Naive thymus-derived CD8-positive, alpha-beta T cell (primary cell): ENCODE data around the gene RAB28. TPM values are rescaled to one million over a fixed set of nuclear protein-coding genes. Genes with fewer than 3 reads are reported as not detected.

Experiments
- ATAC-seq, 2 donors: fragments of 150-1000 bp; cut with Tn5 transposase in 1 of 2; sonication (Bioruptor Pico), chemical (Tn5 transposase) in 1 of 2; 1 replicate in 1 of 2; 2 replicates in 1 of 2; pipeline ENCODE4 v1.10.0; 2021; ENCODE audit warnings: mild to moderate bottlenecking in 2 of 2, moderate library complexity in 2 of 2
- POLR2A ChIA-PET: fragments of 350-600 bp; sonication (Branson Sonifier 250); formaldehyde crosslinking; loops from one replicate; lab custom pipeline; 2021; ENCODE audit warnings: antibody characterized with exemption; lab: Charles Lee
- DNase-seq, 10 donors: peaks; one replicate each; pipeline versions ENCODE4 v3.0.0 to v3.0.0-alpha.2; 2020 to 2022
- H3K27ac Mint-ChIP-seq, 10 donors: one replicate each; pipeline ENCODE4 v1.8.0; 2020 to 2022; ENCODE audit warnings: mild to moderate bottlenecking in 10 of 10, mixed read lengths in 10 of 10, moderate library complexity in 4 of 10, inconsistent platforms in 1 of 10
- H3K27me3 Mint-ChIP-seq, 5 donors: one replicate each; pipeline ENCODE4 v1.8.0; 2021 to 2022; ENCODE audit warnings: mixed read lengths in 5 of 5
- H3K36me3 Mint-ChIP-seq, 3 donors: one replicate each; pipeline ENCODE4 v1.8.0; 2020 to 2022; ENCODE audit warnings: mixed read lengths in 3 of 3, mild to moderate bottlenecking in 2 of 3, inconsistent platforms in 1 of 3
- H3K4me1 Mint-ChIP-seq, 4 donors: one replicate each; pipeline ENCODE4 v1.8.0; 2021 to 2022; ENCODE audit warnings: mixed read lengths in 4 of 4
- H3K4me3 Mint-ChIP-seq, 10 donors: one replicate each; pipeline ENCODE4 v1.8.0; 2020 to 2022; ENCODE audit warnings: mild to moderate bottlenecking in 10 of 10, mixed read lengths in 10 of 10, moderate library complexity in 6 of 10, inconsistent platforms in 1 of 10
- H3K9me3 Mint-ChIP-seq, 9 donors: one replicate each; pipeline ENCODE4 v1.8.0; 2020 to 2022; ENCODE audit warnings: mixed read lengths in 9 of 9, mild to moderate bottlenecking in 3 of 9, inconsistent platforms in 1 of 9, moderate library complexity in 1 of 9
- polyA plus RNA-seq, 3 donors: library from polyadenylated mRNA; unstranded; fragments of 300-500 nt; fragmentation: Illumina TruSeq; gene quantifications; one replicate each; pipeline ENCODE4 v1.2.3, GENCODE V29; 2021
- total RNA-seq, 8 experiments: library from RNA in 2 of 8; stranded (reverse) in 2 of 8; gene quantifications; one replicate each; pipeline ENCODE4 v1.2.3 and lab custom pipeline; 2021 to 2026

Gene RAB28
- total and polyA plus RNA-seq, 5 experiments from 2014 or later = 12.9 to 14.5 (median 13.8) TPM

DNA sequence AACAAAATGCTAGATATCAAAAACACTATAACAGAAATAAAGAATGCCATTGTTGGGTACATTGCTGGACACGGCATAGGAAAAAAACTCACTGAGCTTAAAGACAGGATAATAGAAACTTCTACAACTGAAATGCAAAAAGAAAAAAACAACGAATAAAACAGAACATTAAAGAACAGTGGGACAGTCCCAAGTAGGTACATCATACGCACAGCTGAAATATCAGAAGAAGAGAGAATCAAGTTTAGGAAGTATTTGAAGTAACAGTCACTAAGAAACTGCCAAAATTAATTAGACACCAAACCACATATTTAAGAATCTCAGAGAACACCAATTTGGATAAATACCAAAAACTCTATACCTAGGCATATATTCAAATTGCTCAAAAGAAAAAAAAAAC is 19.2 kb downstream of the RAB28 start:
- H3K36me3 Mint-ChIP-seq = peaks cover 6 to 61% (median 55%) of the 10 kb centered on the region in 3 donors

DNA sequence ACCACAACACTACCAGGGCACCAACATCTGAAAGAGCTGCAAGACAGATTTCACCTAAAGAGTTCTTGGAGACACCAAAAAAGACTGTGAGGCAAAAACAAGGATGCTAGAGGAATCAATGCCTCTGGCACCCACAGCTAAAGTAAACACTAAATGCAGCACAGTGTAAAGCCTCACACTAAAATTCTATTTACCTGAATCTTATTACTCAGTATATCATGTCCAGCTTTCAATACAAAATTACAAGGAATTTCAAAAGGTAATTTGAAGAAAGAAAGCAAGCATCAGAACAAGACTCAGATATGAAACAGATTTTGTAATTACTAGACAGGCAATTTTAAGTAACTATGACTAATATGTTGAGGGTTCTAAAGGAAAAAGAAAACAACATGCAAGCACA is 19.6 kb downstream of the RAB28 start:
- no peak for ATAC-seq
- no peak for DNase-seq
- Mint-ChIP-seq H3K4me3 (peak overlapping the region in 1 of 10 donors; percentile 31), H3K36me3 (peaks cover 9 to 65% (median 58%) of the 10 kb centered on the region in 3 donors), H3K4me1 (peaks cover 15 to 27% (median 25%) of the 10 kb centered on the region in 4 donors), H3K27me3 (no peaks in the 10 kb centered on the region), H3K9me3 (peaks cover 0 to 11% (median 0%) of the 10 kb centered on the region in 9 donors), H3K27ac (no peak overlapping the region)
- POLR2A ChIA-PET = no interaction called here

More for the DNA sequence above, 19.2 kb downstream of the RAB28 start:
- peak overlapping the region in 1 of 10 donors; percentile 79 for H3K27ac Mint-ChIP-seq
- DNase-seq (no peak), ATAC-seq (no peak)
- POLR2A ChIA-PET = no interaction called here
- H3K4me1 Mint-ChIP-seq = peaks cover 13 to 27% (median 25%) of the 10 kb centered on the region in 4 donors
- no peaks in the 10 kb centered on the region for H3K27me3 Mint-ChIP-seq
- H3K9me3 Mint-ChIP-seq = peaks cover 0 to 11% (median 0%) of the 10 kb centered on the region in 9 donors
- peak overlapping the region in 2 of 10 donors; percentile 11 to 31 for H3K4me3 Mint-ChIP-seq

DNA sequence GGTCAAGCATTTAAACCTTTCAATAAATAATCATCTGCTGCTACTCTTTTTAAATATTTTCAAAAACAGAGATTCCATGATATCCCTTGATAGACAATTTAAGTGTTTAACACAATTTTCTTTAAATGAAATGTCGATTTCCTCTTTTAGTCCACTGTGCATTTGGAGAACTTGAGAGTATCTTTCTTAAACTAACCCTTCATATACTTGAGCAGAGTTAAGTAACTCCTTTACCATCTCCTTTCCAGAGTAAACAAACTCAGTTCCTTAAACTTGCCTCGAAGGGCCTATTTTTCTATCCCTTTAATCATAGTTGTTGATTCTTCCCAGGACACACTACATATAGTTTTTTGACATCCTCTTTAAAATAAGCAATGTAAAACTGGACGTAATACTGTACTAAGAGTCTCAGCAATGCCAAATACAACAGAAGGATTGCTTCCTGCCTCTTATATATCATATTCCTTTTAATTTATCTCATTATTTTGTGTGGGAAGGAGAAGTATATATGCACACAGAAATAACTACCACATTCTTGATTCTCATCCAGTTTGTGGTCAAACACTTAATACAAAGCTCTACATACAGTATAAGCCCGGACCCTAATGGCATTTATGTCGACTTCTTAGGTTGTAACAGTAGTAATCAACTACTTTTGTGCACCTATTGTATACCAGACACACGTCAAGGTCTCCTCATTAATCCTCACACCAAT is 22.8 kb downstream of the RAB28 start:
- no peak for DNase-seq
- peaks cover 19 to 70% (median 69%) of the 10 kb centered on the region in 3 donors for H3K36me3 Mint-ChIP-seq
- H3K27ac Mint-ChIP-seq = no peak overlapping the region
- peaks cover 14 to 17% (median 16%) of the 10 kb centered on the region in 4 donors for H3K4me1 Mint-ChIP-seq
- no peaks in the 10 kb centered on the region for H3K27me3 Mint-ChIP-seq
- POLR2A ChIA-PET = no interaction called here
- H3K9me3 Mint-ChIP-seq = peaks cover 0 to 11% (median 0%) of the 10 kb centered on the region in 9 donors
- ATAC-seq = no peak
- H3K4me3 Mint-ChIP-seq = no peak overlapping the region

DNA sequence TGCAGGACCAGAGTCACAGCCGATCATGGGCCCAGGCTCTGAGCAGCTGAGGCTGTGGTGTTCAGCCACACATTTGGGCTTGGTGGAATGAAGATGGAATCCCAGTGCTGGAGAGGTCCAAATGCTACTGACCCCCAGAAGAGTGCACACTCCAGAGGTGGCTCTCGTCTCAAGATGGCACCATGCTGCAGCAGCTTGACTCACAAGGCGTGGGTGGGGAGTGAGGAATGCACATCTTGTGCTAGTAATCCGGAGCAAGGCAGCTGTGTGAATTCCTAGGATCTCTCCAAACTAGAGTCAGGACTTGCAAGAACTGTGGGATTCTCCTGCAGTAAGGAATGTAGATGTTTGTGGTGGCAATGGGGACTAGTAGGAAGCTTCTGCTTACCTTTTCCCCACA is 28.7 kb downstream of the RAB28 start:
- Mint-ChIP-seq H3K27me3 (no peaks in the 10 kb centered on the region), H3K9me3 (peaks cover 0 to 26% (median 8%) of the 10 kb centered on the region in 9 donors), H3K36me3 (peaks cover 27 to 55% (median 46%) of the 10 kb centered on the region in 3 donors), H3K27ac (no peak overlapping the region), H3K4me1 (peaks cover 0 to 18% (median 7%) of the 10 kb centered on the region in 4 donors), H3K4me3 (no peak overlapping the region)
- ATAC-seq (no peak), DNase-seq (no peak)
- POLR2A ChIA-PET = no interaction called here

GRCh38 chr4:13454786-13455185 is 29.4 kb downstream of the RAB28 start:
- Mint-ChIP-seq H3K27ac (no peak overlapping the region), H3K36me3 (peaks cover 26 to 48% (median 40%) of the 10 kb centered on the region in 3 donors), H3K27me3 (no peaks in the 10 kb centered on the region), H3K9me3 (peaks cover 0 to 26% (median 8%) of the 10 kb centered on the region in 9 donors), H3K4me1 (peaks cover 0 to 18% (median 8%) of the 10 kb centered on the region in 4 donors), H3K4me3 (no peak overlapping the region)
- DNase-seq = no peak
- POLR2A ChIA-PET = no interaction called here
- ATAC-seq = no peak

DNA sequence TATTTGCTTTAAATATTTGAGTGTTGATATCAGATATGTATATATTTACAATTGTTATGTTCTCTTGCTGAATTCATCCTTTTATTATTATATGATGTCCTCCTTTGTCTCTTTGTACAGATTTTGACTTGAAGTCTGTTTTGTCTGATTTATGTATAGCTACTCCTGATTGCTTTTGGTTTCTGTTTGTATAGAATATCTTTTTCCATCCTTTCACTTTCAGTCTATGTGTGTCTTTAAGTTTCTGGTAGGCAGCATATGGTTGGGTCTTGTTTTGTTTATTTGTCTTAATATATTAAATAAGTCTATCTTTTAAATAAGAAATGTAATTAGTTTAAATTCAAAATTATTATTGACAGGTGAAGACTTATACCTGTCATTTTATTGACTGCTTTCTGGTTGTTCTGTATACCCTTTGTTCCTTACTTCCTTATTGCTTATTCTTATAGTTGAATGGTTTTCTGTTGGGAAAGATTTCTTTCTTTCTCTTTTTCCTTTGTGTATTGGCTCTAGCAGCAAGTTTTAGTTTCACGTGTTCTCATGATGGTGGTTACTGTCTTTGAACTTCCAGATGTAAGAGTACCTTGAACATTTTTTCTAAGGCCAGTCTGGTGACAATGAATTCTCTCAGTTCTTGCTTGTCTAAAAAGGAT is 31.1 kb downstream of the RAB28 start:
- no peak for ATAC-seq
- peak overlapping the region in 4 of 10 donors; percentile 5 to 48 (median 33) for H3K4me3 Mint-ChIP-seq
- no peak overlapping the region for H3K27ac Mint-ChIP-seq
- H3K36me3 Mint-ChIP-seq = peaks cover 13 to 32% (median 26%) of the 10 kb centered on the region in 3 donors
- peaks cover 0 to 18% (median 5%) of the 10 kb centered on the region in 4 donors for H3K4me1 Mint-ChIP-seq
- POLR2A ChIA-PET = no interaction called here
- H3K27me3 Mint-ChIP-seq = no peaks in the 10 kb centered on the region
- DNase-seq = no peak
- peaks cover 0 to 26% (median 8%) of the 10 kb centered on the region in 9 donors for H3K9me3 Mint-ChIP-seq

DNA sequence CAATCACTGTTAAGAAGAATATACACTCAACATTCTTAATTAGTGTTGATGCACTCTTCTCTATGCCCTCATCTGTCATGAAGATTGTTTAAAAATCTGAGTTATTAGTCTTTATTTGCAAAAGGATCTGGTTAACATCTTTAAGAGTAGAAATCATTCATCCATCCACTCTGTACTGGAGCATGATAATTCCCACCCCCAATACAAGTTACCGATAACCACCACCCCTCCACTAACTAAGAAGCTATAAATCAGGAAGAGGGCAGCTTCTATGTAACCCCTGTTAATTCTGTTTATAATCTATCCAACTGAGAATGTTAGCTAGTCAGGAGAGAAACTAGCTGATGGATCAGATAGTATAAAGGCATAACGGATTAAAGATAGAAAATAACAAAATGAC is 34.5 kb downstream of the RAB28 start:
- peaks cover 0 to 18% (median 8%) of the 10 kb centered on the region in 4 donors for H3K4me1 Mint-ChIP-seq
- H3K9me3 Mint-ChIP-seq = peaks cover 0 to 39% (median 10%) of the 10 kb centered on the region in 9 donors
- DNase-seq (no peak), ATAC-seq (no peak)
- no peak overlapping the region for H3K27ac Mint-ChIP-seq
- H3K36me3 Mint-ChIP-seq = peaks cover 21 to 30% (median 25%) of the 10 kb centered on the region in 3 donors
- H3K4me3 Mint-ChIP-seq = no peak overlapping the region
- POLR2A ChIA-PET = no interaction called here
- H3K27me3 Mint-ChIP-seq = no peaks in the 10 kb centered on the region

- POLR2A ChIA-PET = no interaction called here
- peaks cover 0 to 20% (median 5%) of the 10 kb centered on the region in 9 donors for H3K9me3 Mint-ChIP-seq
- H3K4me1 Mint-ChIP-seq = peaks cover 0 to 12% (median under 1%) of the 10 kb centered on the region in 4 donors
- DNase-seq (no peak), ATAC-seq (no peak)
- no peak overlapping the region for H3K27ac Mint-ChIP-seq
- peaks cover 18 to 25% (median 22%) of the 10 kb centered on the region in 3 donors for H3K36me3 Mint-ChIP-seq
- no peaks in the 10 kb centered on the region for H3K27me3 Mint-ChIP-seq
- no peak overlapping the region for H3K4me3 Mint-ChIP-seq
Measured at GRCh38 chr4:13445841-13446790, 38.0 kb downstream of the RAB28 start.

- no peaks in the 10 kb centered on the region for H3K27me3 Mint-ChIP-seq
- peaks cover 0 to 10% (median 7%) of the 10 kb centered on the region in 4 donors for H3K4me1 Mint-ChIP-seq
- POLR2A ChIA-PET = no interaction called here
- peaks cover 17 to 56% (median 42%) of the 10 kb centered on the region in 3 donors for H3K36me3 Mint-ChIP-seq
- H3K27ac Mint-ChIP-seq = no peak overlapping the region
- H3K9me3 Mint-ChIP-seq = peaks cover 0 to 38% (median 15%) of the 10 kb centered on the region in 9 donors
- ATAC-seq = no peak
- no peak for DNase-seq
- H3K4me3 Mint-ChIP-seq = no peak overlapping the region
Measured at GRCh38 chr4:13441506-13441905, 42.6 kb downstream of the RAB28 start.

GRCh38 chr4:13436962-13437361 is 47.2 kb downstream of the RAB28 start:
- Mint-ChIP-seq H3K36me3 (peaks cover 28 to 66% (median 47%) of the 10 kb centered on the region in 3 donors), H3K9me3 (peaks cover 0 to 45% (median 16%) of the 10 kb centered on the region in 9 donors), H3K4me3 (no peak overlapping the region), H3K4me1 (peaks cover 16 to 42% (median 31%) of the 10 kb centered on the region in 4 donors), H3K27me3 (no peaks in the 10 kb centered on the region), H3K27ac (no peak overlapping the region)
- ATAC-seq (no peak), DNase-seq (no peak)
- POLR2A ChIA-PET = no interaction called here

- ATAC-seq (no peak), DNase-seq (no peak)
- Mint-ChIP-seq H3K27ac (no peak overlapping the region), H3K27me3 (no peaks in the 10 kb centered on the region), H3K4me3 (no peak overlapping the region), H3K36me3 (peaks cover 36 to 43% (median 40%) of the 10 kb centered on the region in 3 donors), H3K4me1 (peaks cover 24 to 67% (median 43%) of the 10 kb centered on the region in 4 donors), H3K9me3 (peaks cover 0 to 22% (median 16%) of the 10 kb centered on the region in 9 donors)
- POLR2A ChIA-PET = no interaction called here
Measured at GRCh38 chr4:13432453-13432852, 51.7 kb downstream of the RAB28 start.
